Testis (tissue), 2 donors: Measurements from ENCODE around the gene ATAD5.

Experiments
- CTCF ChIP-seq, 3 experiments: fragments of 450-650 bp in 2 of 3; fragments of 200-600 bp in 1 of 3; sonication (generic) in 1 of 3; IDR thresholded peaks; one replicate each; pipeline ENCODE4 v1.5.1; 2016 to 2019; ENCODE audit warnings: antibody characterized with exemption in 3 of 3, mild to moderate bottlenecking in 2 of 3, moderate library complexity in 1 of 3
- POLR2A ChIP-seq: fragments of 450-650 bp; IDR thresholded peaks from one replicate; pipeline ENCODE4 v1.6.1; 2017; ENCODE audit warnings: antibody characterized with exemption, mild to moderate bottlenecking, moderate library complexity

- TF ChIP-seq CTCF (IDR thresholded peaks at IDR 0.05): peak in 1 of 3 experiments; percentile 15
- no peak for TF ChIP-seq POLR2A
Measured at GRCh38 chr17:30831663-30832437, at the start of gene ATAD5.
